Mesothelial cell of epicardium (in vitro differentiated cells): ENCODE data around the gene NRF1. TPM values are rescaled to one million over a fixed set of nuclear protein-coding genes. Genes with fewer than 3 reads are reported as not detected.

Experiments used
- DNase-seq, 2 experiments: peaks; one replicate each; pipeline ENCODE4 v3.0.0; 2021; ENCODE audit warnings: low spot score in 2 of 2; ENCODE audit not compliant: unreplicated experiment in 2 of 2
- H3K27ac Mint-ChIP-seq: 2 replicates; pipeline ENCODE4 v1.8.0; 2021; ENCODE audit warnings: mixed read lengths
- H3K27me3 Mint-ChIP-seq: 2 replicates; pipeline ENCODE4 v1.8.0; 2021; ENCODE audit warnings: low read depth, mixed read lengths
- H3K36me3 Mint-ChIP-seq: 2 replicates; pipeline ENCODE4 v1.8.0; 2021; ENCODE audit warnings: mixed read lengths
- H3K4me1 Mint-ChIP-seq: 2 replicates; pipeline ENCODE4 v1.8.0; 2021; ENCODE audit warnings: mixed read lengths
- H3K4me3 Mint-ChIP-seq: 2 replicates; pipeline ENCODE4 v1.8.0; 2021; ENCODE audit warnings: mild to moderate bottlenecking, moderate library complexity, mixed read lengths
- H3K9me3 Mint-ChIP-seq: 2 replicates; pipeline ENCODE4 v1.8.0; 2021; ENCODE audit warnings: mixed read lengths
- CTCF ChIP-seq: fragments of 200-600 bp; sonication (generic); IDR thresholded peaks from one replicate; pipeline ENCODE4 v1.5.0; 2021; ENCODE audit warnings: antibody characterized with exemption; ENCODE audit not compliant: unreplicated experiment
- total RNA-seq: library from RNA; stranded (reverse); gene quantifications from 3 replicates; pipeline ENCODE4 v1.2.1, GENCODE V29; 2021

NRF1 gene
- total RNA-seq, 1 donor from 2014 or later, result 26.3 TPM

DNA sequence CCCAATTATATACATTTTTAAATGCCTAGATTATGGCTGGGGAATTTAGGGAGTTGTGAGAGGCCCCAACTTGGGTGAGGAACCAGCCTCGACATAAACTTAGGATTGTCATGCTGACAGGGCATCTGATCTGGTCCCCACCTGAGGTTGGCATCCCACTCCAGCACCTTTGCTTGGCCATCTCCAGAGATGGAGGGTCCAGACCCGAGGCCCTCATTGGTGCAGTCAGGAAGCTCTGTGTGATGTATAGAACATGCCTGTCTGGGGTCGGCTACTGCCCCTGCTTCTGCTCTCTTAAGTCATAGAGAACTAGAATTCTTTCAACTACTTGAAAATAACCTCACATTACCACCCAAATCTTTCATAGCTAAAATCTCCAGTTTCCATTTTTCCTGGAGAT lies 153.8 kb downstream of the NRF1 start:
- no peaks in the 10 kb centered on the region for H3K27me3 Mint-ChIP-seq
- H3K9me3 Mint-ChIP-seq, result no peaks in the 10 kb centered on the region
- no peak for TF ChIP-seq CTCF
- H3K36me3 Mint-ChIP-seq, result no peaks in the 10 kb centered on the region
- H3K4me1 Mint-ChIP-seq, result no peaks in the 10 kb centered on the region
- no peak for DNase-seq
- H3K27ac Mint-ChIP-seq, result no peak overlapping the region
- no peak overlapping the region for H3K4me3 Mint-ChIP-seq

- no peak overlapping the region for H3K27ac Mint-ChIP-seq
- H3K9me3 Mint-ChIP-seq, result no peaks in the 10 kb centered on the region
- DNase-seq, result no peak
- H3K36me3 Mint-ChIP-seq, result no peaks in the 10 kb centered on the region
- no peaks in the 10 kb centered on the region for H3K4me1 Mint-ChIP-seq
- no peaks in the 10 kb centered on the region for H3K27me3 Mint-ChIP-seq
- TF ChIP-seq CTCF, result no peak
- H3K4me3 Mint-ChIP-seq, result no peak overlapping the region
These were observed 155.8 kb downstream of the NRF1 start for GRCh38 chr7:129767120-129768015.

DNA sequence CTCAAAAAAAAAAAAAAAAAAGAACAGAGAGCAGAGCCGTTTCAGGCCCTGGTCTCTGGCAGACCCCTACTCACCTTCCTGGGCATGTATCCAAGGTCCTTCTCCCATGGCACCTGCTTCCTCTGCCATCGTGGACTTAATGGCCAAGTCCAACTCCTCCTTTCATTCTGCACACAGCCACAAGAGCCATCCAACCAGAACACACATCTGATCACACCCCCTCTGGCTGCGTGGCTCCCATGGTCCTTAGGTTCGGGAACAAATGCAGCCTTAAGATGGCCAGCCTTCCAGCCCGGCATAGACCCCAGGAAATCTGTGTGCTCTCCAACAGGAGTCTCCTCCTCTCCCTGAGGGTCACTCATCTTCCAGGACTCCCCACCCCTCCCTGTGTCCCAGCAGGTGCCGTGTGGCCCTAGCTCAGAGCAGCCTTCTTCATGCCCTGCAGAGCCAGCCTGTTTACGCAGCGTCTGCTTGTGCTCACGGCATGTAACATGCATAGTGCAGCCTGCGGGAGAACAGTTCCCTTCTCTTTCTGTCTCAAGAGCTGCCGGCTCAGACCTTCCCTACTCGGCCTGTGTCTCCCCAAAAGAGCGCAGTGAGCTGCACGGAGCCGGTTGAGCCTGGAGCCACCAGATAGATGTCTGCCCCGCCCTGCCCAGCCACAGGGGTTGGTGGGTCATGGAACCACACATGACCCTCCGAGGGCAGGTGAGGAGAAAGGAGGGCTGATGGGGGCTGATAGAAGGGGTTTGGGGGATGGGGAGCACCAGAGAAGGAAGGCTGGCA lies 157.3 kb downstream of the NRF1 start:
- H3K27ac Mint-ChIP-seq, result no peak overlapping the region
- H3K4me1 Mint-ChIP-seq, result no peaks in the 10 kb centered on the region
- H3K36me3 Mint-ChIP-seq, result no peaks in the 10 kb centered on the region
- DNase-seq, result no peak
- no peaks in the 10 kb centered on the region for H3K27me3 Mint-ChIP-seq
- TF ChIP-seq CTCF, result no peak
- no peak overlapping the region for H3K4me3 Mint-ChIP-seq
- no peaks in the 10 kb centered on the region for H3K9me3 Mint-ChIP-seq

- no peak overlapping the region for H3K4me3 Mint-ChIP-seq
- peaks cover under 1% of the 10 kb centered on the region for H3K4me1 Mint-ChIP-seq
- no peak for TF ChIP-seq CTCF
- DNase-seq, result no peak
- H3K27me3 Mint-ChIP-seq, result no peaks in the 10 kb centered on the region
- no peaks in the 10 kb centered on the region for H3K36me3 Mint-ChIP-seq
- H3K9me3 Mint-ChIP-seq, result no peaks in the 10 kb centered on the region
- no peak overlapping the region for H3K27ac Mint-ChIP-seq
These were observed 157.9 kb downstream of the NRF1 start for GRCh38 chr7:129769400-129769774.

- TF ChIP-seq CTCF, result no peak
- Mint-ChIP-seq H3K9me3 (no peaks in the 10 kb centered on the region), H3K4me1 (peaks cover 2% of the 10 kb centered on the region), H3K27ac (no peak overlapping the region), H3K4me3 (no peak overlapping the region), H3K27me3 (peaks cover 4% of the 10 kb centered on the region), H3K36me3 (no peaks in the 10 kb centered on the region)
- no peak for DNase-seq
These were observed 158.6 kb downstream of the NRF1 start for GRCh38 chr7:129769866-129770808.
